ENCODE results near the gene CLDN18.

Gene CLDN18

GRCh38 chr3:138054057-138054456 lies 44.1 kb downstream of the CLDN18 start:
- H3K36me3 ChIP-seq (ENCODE audit: insufficient read depth): no peaks in the 10 kb centered on the region
- no peak for TF ChIP-seq CTCF (conservative IDR thresholded peaks at IDR 0.05; ENCODE audit: low read depth, low read length)
- H2AFZ ChIP-seq (ENCODE audit: low read depth): no peak overlapping the region
- no peak overlapping the region for H3K27ac ChIP-seq
- H3K9ac ChIP-seq: no peak overlapping the region
- H3K4me1 ChIP-seq (ENCODE audit: low read depth, poor library complexity, severe bottlenecking): no peaks in the 10 kb centered on the region
- no peaks in the 10 kb centered on the region for H3K27me3 ChIP-seq (ENCODE audit: insufficient read depth, low read depth)
- no peaks in the 10 kb centered on the region for H4K20me1 ChIP-seq (ENCODE audit: insufficient read depth)
- H3K79me2 ChIP-seq (ENCODE audit: insufficient read depth, low read depth): no peaks in the 10 kb centered on the region
- H3K4me2 ChIP-seq: no peak overlapping the region
- no peak overlapping the region for H3K4me3 ChIP-seq (IDR thresholded peaks at IDR 0.05; ENCODE audit: insufficient read depth, low read depth, low read length)

DNA sequence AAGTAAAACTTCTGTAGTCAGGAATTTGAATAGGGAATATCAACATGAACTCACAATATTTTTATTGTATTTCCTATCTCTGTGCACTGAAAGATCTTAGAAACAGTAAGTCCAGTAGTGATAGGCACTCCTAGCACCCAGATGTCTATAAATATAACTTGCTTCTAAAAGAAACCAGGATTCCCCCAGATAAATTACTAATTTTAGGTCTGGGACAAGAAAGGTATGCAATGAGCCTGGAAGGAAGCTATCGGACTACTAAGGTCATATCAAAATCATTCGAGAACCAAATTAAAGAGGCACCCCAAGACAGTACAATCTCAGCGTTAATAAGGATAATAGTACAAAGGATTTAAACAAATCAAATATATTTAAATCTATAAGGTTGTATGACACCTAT lies 47.4 kb downstream of the CLDN18 start:
- TF ChIP-seq CTCF (conservative IDR thresholded peaks at IDR 0.05; ENCODE audit: low read depth, low read length): no peak
- H3K9ac ChIP-seq: no peak overlapping the region
- no peak overlapping the region for H3K27ac ChIP-seq
- no peaks in the 10 kb centered on the region for H3K27me3 ChIP-seq (ENCODE audit: insufficient read depth, low read depth)
- no peaks in the 10 kb centered on the region for H3K36me3 ChIP-seq (ENCODE audit: insufficient read depth)
- H3K4me1 ChIP-seq (ENCODE audit: low read depth, poor library complexity, severe bottlenecking): no peaks in the 10 kb centered on the region
- H3K79me2 ChIP-seq (ENCODE audit: insufficient read depth, low read depth): no peaks in the 10 kb centered on the region
- H3K4me3 ChIP-seq (IDR thresholded peaks at IDR 0.05; ENCODE audit: insufficient read depth, low read depth, low read length): no peak overlapping the region
- no peaks in the 10 kb centered on the region for H4K20me1 ChIP-seq (ENCODE audit: insufficient read depth)
- H3K4me2 ChIP-seq: no peak overlapping the region
- no peak overlapping the region for H2AFZ ChIP-seq (ENCODE audit: low read depth)

GRCh38 chr3:138059261-138059660 lies 49.3 kb downstream of the CLDN18 start:
- Histone ChIP-seq H2AFZ (ENCODE audit: low read depth) (no peak overlapping the region), H3K27me3 (ENCODE audit: insufficient read depth, low read depth) (no peaks in the 10 kb centered on the region), H3K9ac (no peak overlapping the region), H3K27ac (no peak overlapping the region), H3K36me3 (ENCODE audit: insufficient read depth) (no peaks in the 10 kb centered on the region), H3K4me3 (IDR thresholded peaks at IDR 0.05; ENCODE audit: insufficient read depth, low read depth, low read length) (no peak overlapping the region), H3K4me1 (ENCODE audit: low read depth, poor library complexity, severe bottlenecking) (no peaks in the 10 kb centered on the region), H3K4me2 (no peak overlapping the region), H4K20me1 (ENCODE audit: insufficient read depth) (no peaks in the 10 kb centered on the region), H3K79me2 (ENCODE audit: insufficient read depth, low read depth) (no peaks in the 10 kb centered on the region)
- TF ChIP-seq CTCF (conservative IDR thresholded peaks at IDR 0.05; ENCODE audit: low read depth, low read length): no peak

- Histone ChIP-seq H2AFZ (ENCODE audit: low read depth) (no peak overlapping the region), H3K79me2 (ENCODE audit: insufficient read depth, low read depth) (no peaks in the 10 kb centered on the region), H3K27ac (no peak overlapping the region), H4K20me1 (ENCODE audit: insufficient read depth) (no peaks in the 10 kb centered on the region), H3K9ac (no peak overlapping the region), H3K27me3 (ENCODE audit: insufficient read depth, low read depth) (no peaks in the 10 kb centered on the region), H3K4me1 (ENCODE audit: low read depth, poor library complexity, severe bottlenecking) (no peaks in the 10 kb centered on the region), H3K4me3 (IDR thresholded peaks at IDR 0.05; ENCODE audit: insufficient read depth, low read depth, low read length) (no peak overlapping the region), H3K36me3 (ENCODE audit: insufficient read depth) (no peaks in the 10 kb centered on the region), H3K4me2 (no peak overlapping the region)
- TF ChIP-seq CTCF (conservative IDR thresholded peaks at IDR 0.05; ENCODE audit: low read depth, low read length): no peak
Measured at GRCh38 chr3:138060792-138061191, 50.8 kb downstream of the CLDN18 start.

GRCh38 chr3:138062037-138062436 lies 52.1 kb downstream of the CLDN18 start:
- Histone ChIP-seq H3K9ac (no peak overlapping the region), H4K20me1 (ENCODE audit: insufficient read depth) (no peaks in the 10 kb centered on the region), H2AFZ (ENCODE audit: low read depth) (no peak overlapping the region), H3K79me2 (ENCODE audit: insufficient read depth, low read depth) (no peaks in the 10 kb centered on the region), H3K36me3 (ENCODE audit: insufficient read depth) (no peaks in the 10 kb centered on the region), H3K4me3 (IDR thresholded peaks at IDR 0.05; ENCODE audit: insufficient read depth, low read depth, low read length) (no peak overlapping the region), H3K27ac (no peak overlapping the region), H3K27me3 (ENCODE audit: insufficient read depth, low read depth) (no peaks in the 10 kb centered on the region), H3K4me1 (ENCODE audit: low read depth, poor library complexity, severe bottlenecking) (no peaks in the 10 kb centered on the region), H3K4me2 (no peak overlapping the region)
- TF ChIP-seq CTCF (conservative IDR thresholded peaks at IDR 0.05; ENCODE audit: low read depth, low read length): no peak
